SH-SY5Y (cell line): Measurements from ENCODE around the gene TRANK1.

ENCODE experiments used
- GATA2 ChIP-seq: IDR thresholded peaks from 2 replicates; pipeline ENCODE4 v1.6.1; 2011; ENCODE audit warnings: mild to moderate bottlenecking, low read depth, low read length
- GATA3 ChIP-seq: IDR thresholded peaks from 2 replicates; pipeline ENCODE4 v1.6.1; 2011; ENCODE audit warnings: low read depth, mild to moderate bottlenecking, low read length, moderate library complexity

- TF ChIP-seq GATA3 = no peak
- TF ChIP-seq GATA2 = no peak
These were observed 160.7 kb downstream of the TRANK1 start for GRCh38 chr3:36784138-36784635.
